Urinary bladder (tissue), 4 donors: ENCODE measurements around the gene TMEM242. TPM values are rescaled to one million over a fixed set of nuclear protein-coding genes. Genes with fewer than 3 reads are reported as not detected.

Source experiments
- DNase-seq: peaks from one replicate; pipeline ENCODE4 v3.0.0-alpha.2; 2015; ENCODE audit errors: extremely low spot score
- H3K27ac ChIP-seq: one replicate; pipeline ENCODE4 v1.5.1; 2013; ENCODE audit warnings: low read depth, mild to moderate bottlenecking, moderate library complexity
- H3K36me3 ChIP-seq: one replicate; pipeline ENCODE4 v1.6.1; 2013; ENCODE audit warnings: mild to moderate bottlenecking, moderate library complexity; ENCODE audit not compliant: insufficient read depth
- H3K4me1 ChIP-seq: one replicate; pipeline ENCODE4 v1.6.1; 2013; ENCODE audit warnings: mild to moderate bottlenecking, moderate library complexity; ENCODE audit not compliant: insufficient read depth
- H3K4me3 ChIP-seq: one replicate; pipeline ENCODE4 v1.5.1; 2013; ENCODE audit warnings: low read depth, low read length
- WGBS: extraction: QIAGEN DNeasy Blood & Tissue Kit; methylation state at CpG from one replicate; pipeline ENCODE4 v1.1.7; 2013; 5-methylcytosine and 5-hydroxymethylcytosine counted together
- polyA plus RNA-seq: library from polyadenylated mRNA; stranded (reverse); fragments of 200-250 nt; gene quantifications from one replicate; pipeline ENCODE4 v1.2.3, GENCODE V29; 2013
- total RNA-seq: library from RNA; depleted of rRNA; stranded (reverse); fragments of >200 nt; gene quantifications from one replicate; pipeline ENCODE4 v1.2.3, GENCODE V29; 2014
- donor health status: healthy with polysubstance abuse.
- donor health status: healthy.

TMEM242 gene
- total and polyA plus RNA-seq, 2 donors: 9.6 to 12.1 TPM

DNA sequence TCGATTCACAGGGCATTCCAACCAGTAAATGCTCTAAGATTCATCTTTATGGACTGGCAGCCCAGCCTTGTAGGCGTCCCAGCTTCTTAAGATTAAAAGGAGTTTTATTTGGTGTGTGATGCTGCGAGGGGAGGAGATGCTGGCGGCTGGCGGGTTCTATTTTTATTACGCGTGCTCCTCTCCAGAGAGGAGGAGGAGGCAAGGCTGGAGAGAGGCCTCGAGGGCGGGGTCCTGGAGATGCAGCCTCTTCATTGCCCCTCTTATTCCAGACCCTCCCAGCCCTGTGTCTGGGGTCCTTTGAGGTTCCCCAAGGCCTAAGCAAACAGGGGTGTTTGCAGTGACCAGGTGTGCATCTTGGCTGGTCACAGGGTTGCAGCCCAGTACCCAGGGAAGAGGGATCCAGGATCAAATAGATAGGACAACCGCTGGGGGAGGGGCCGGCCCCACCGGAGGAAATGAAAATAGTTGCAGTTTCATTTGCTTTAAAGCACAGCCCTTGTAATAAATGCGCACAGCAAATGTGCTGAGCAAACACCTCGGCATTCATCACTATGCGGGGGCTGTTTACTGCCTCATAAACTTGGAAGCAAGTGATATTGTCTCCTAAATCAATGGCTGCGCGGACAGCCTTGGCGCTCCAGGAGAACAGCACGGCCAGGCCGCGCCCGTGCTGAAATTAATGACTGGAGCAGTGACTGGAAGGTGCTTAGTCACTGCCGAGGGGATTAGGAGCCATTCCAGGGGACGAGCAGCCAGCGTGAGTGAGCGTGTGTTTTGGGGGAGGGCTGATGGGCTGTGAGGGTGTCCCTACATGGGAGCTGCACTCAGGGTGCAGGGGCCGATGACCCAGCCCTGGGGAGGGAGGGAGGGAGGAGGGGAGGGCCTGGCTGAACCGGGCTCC, 83.0 kb downstream of the TMEM242 start:
- WGBS: 13% methylated on average over 28 of the region's 28 CpGs
- no peak overlapping the region for H3K27ac ChIP-seq
- no peaks in the 10 kb centered on the region for H3K36me3 ChIP-seq
- H3K4me1 ChIP-seq: no peaks in the 10 kb centered on the region
- DNase-seq: no peak
- peak overlapping the region; percentile 4 for H3K4me3 ChIP-seq

DNA sequence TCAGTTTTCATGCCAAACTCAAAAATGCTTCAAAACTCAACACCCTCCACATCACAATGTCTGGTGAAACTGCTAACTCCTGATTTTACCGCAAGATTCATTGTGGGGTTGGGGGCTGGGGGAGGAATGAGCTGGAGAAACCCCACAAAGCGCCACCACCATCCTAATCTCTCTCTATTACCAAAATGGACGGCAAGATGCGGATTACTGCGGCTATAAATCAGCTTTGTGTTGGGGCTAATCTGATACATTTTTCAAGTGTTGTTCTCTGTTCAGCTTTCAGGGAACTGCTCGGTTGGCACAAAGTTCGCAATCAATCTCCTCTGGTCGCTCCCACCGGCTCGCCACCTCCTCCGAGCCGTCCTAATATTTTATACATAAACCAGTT, 83.7 kb downstream of the TMEM242 start:
- H3K4me3 ChIP-seq: no peak overlapping the region

More for the DNA sequence above, 83.7 kb downstream of the TMEM242 start:
- no peak overlapping the region for H3K27ac ChIP-seq
- no peaks in the 10 kb centered on the region for H3K36me3 ChIP-seq
- DNase-seq: no peak
- no peaks in the 10 kb centered on the region for H3K4me1 ChIP-seq
- 31% methylated on average over 12 of the region's 12 CpGs for WGBS

Other genes with a start within 250 kb of the TMEM242 start
- 10.2 TPM for gene ZDHHC14, start 57.7 kb upstream of the TMEM242 start, total RNA-seq
- gene ZDHHC14, start 57.7 kb upstream of the TMEM242 start, polyA plus RNA-seq: 9.6 TPM